MCF 10A (cell line): Measurements from ENCODE around the gene JPH3. TPM values are rescaled to one million over a fixed set of nuclear protein-coding genes. Genes with fewer than 3 reads are reported as not detected.

ENCODE experiments used
- BruUV-seq: library from RNA; stranded (reverse); fragments of 400-500 nt; replicated peaks from 2 replicates; lab custom pipeline; 2021; lab: Mats Ljungman, UMichigan
- CTCF ChIA-PET: fragments of 300-600 bp; sonication (Branson Sonifier 250); formaldehyde crosslinking; extraction: SDS; loops from one replicate; lab custom pipeline; 2021; ENCODE audit warnings: antibody characterized with exemption, inconsistent platforms; lab: Yijun Ruan, JAX
- POLR2A ChIA-PET: fragments of 300-600, 350-650 bp; sonication (Branson Sonifier 250); formaldehyde crosslinking; extraction: SDS; loops from one replicate; lab custom pipeline; 2020; ENCODE audit warnings: antibody characterized with exemption, inconsistent platforms; lab: Yijun Ruan, JAX
- DNase-seq: peaks from one replicate; pipeline ENCODE4 v3.0.0-alpha.2; 2018; ENCODE audit not compliant: unreplicated experiment
- H3K27ac Mint-ChIP-seq: one replicate; pipeline ENCODE4 v1.8.0; 2022; ENCODE audit warnings: mild to moderate bottlenecking, low read depth, mixed read lengths; ENCODE audit not compliant: unreplicated experiment
- H3K27me3 Mint-ChIP-seq: one replicate; pipeline ENCODE4 v1.8.0; 2022; ENCODE audit warnings: mixed read lengths; ENCODE audit not compliant: insufficient read depth, unreplicated experiment
- H3K36me3 Mint-ChIP-seq: one replicate; pipeline ENCODE4 v1.8.0; 2022; ENCODE audit warnings: mild to moderate bottlenecking, moderate library complexity, mixed read lengths; ENCODE audit not compliant: insufficient read depth, unreplicated experiment
- H3K4me1 Mint-ChIP-seq: one replicate; pipeline ENCODE4 v1.8.0; 2022; ENCODE audit warnings: mixed read lengths; ENCODE audit not compliant: insufficient read depth, unreplicated experiment
- H3K4me3 Mint-ChIP-seq: one replicate; pipeline ENCODE4 v1.8.0; 2022; ENCODE audit warnings: mild to moderate bottlenecking, moderate library complexity, mixed read lengths; ENCODE audit not compliant: unreplicated experiment
- H3K9me3 Mint-ChIP-seq: one replicate; pipeline ENCODE4 v1.8.0; 2022; ENCODE audit warnings: mixed read lengths; ENCODE audit not compliant: unreplicated experiment
- intact Hi-C: fragments of 100-400 bp; cut with micrococcal nuclease; formaldehyde crosslinking; loops from 2 replicates; pipeline ENCODE4 v1.14.1; 2022
- total RNA-seq: library from RNA; stranded (reverse); gene quantifications from 2 replicates; pipeline ENCODE4 v1.2.3, GENCODE V29; 2022
- TF ChIP-seq, protein P1 (sequence below): fragments of 200-600 bp; IDR thresholded peaks from one replicate; pipeline ENCODE4 v1.8.0; 2022; ENCODE audit warnings: antibody characterized with exemption, mild to moderate bottlenecking; ENCODE audit not compliant: unreplicated experiment

Gene JPH3
- total RNA-seq, 1 experiment from 2014 or later, result not detected

DNA sequence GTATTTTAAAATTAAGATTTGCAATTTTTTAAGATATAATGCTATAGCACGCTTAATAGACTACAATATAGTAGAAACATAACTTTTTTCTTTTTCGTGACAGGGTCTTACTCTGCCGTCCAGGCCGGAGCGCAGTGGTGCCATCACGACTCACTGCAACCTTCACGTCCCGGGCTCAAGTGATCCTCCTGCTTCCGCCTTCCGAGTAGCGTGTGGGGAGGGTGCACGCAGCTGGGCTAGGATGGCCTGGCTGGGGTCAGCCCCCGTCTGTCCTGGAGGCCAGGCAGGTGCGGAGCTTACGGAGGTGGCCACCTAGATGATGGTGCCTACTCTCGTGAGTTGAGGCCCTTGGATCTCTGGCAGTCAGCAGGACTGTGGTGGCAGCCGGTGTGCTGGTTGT lies 50.1 kb downstream of the JPH3 start:
- Mint-ChIP-seq H3K4me3 (no peak overlapping the region), H3K27me3 (peaks cover 55% of the 10 kb centered on the region), H3K4me1 (no peaks in the 10 kb centered on the region), H3K27ac (no peak overlapping the region), H3K9me3 (no peaks in the 10 kb centered on the region), H3K36me3 (no peaks in the 10 kb centered on the region)
- ChIA-PET CTCF (interaction anchor here (0.9 to 5.4 kb wide), 2 partner anchors 12 to 16 kb away, joined by 3 to 31 read pairs; no protein-coding TSS in a partner anchor), POLR2A (no interaction called here)
- BruUV-seq, result no TSS peak
- intact Hi-C loops, result no loop called here
- TF ChIP-seq, protein P1, sequence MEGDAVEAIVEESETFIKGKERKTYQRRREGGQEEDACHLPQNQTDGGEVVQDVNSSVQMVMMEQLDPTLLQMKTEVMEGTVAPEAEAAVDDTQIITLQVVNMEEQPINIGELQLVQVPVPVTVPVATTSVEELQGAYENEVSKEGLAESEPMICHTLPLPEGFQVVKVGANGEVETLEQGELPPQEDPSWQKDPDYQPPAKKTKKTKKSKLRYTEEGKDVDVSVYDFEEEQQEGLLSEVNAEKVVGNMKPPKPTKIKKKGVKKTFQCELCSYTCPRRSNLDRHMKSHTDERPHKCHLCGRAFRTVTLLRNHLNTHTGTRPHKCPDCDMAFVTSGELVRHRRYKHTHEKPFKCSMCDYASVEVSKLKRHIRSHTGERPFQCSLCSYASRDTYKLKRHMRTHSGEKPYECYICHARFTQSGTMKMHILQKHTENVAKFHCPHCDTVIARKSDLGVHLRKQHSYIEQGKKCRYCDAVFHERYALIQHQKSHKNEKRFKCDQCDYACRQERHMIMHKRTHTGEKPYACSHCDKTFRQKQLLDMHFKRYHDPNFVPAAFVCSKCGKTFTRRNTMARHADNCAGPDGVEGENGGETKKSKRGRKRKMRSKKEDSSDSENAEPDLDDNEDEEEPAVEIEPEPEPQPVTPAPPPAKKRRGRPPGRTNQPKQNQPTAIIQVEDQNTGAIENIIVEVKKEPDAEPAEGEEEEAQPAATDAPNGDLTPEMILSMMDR, result no peak
- no peak for DNase-seq

DNA sequence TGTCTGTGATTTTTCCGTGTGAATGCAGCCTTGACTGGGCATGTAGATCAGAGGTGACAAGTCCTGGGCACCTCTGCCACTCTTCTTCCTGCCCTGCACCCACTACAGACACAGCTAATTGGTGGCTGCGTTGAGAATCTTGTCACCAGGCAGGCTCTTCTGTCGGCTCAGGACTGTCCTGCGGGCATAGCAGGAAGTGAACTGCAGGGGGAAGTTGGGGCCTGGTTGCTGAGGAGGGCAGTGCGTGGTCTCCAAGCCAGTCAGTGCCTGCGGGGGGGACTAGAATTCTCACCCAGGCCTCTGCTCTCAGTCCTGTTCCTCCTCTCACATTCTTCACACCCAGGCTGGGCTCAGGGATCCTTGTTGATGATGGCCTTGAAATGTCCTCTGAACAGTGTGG lies 50.5 kb downstream of the JPH3 start:
- ChIA-PET CTCF (interaction anchor here (0.9 to 5.4 kb wide), 2 partner anchors 13 to 16 kb away, joined by 3 to 31 read pairs; no protein-coding TSS in a partner anchor), POLR2A (no interaction called here)
- H3K9me3 Mint-ChIP-seq, result no peaks in the 10 kb centered on the region
- peaks cover 52% of the 10 kb centered on the region for H3K27me3 Mint-ChIP-seq
- no peaks in the 10 kb centered on the region for H3K36me3 Mint-ChIP-seq
- TF ChIP-seq, protein P1, result no peak
- H3K4me3 Mint-ChIP-seq, result no peak overlapping the region
- H3K27ac Mint-ChIP-seq, result no peak overlapping the region
- DNase-seq, result no peak
- no peaks in the 10 kb centered on the region for H3K4me1 Mint-ChIP-seq
- intact Hi-C loops, result no loop called here
- BruUV-seq, result no TSS peak

DNA sequence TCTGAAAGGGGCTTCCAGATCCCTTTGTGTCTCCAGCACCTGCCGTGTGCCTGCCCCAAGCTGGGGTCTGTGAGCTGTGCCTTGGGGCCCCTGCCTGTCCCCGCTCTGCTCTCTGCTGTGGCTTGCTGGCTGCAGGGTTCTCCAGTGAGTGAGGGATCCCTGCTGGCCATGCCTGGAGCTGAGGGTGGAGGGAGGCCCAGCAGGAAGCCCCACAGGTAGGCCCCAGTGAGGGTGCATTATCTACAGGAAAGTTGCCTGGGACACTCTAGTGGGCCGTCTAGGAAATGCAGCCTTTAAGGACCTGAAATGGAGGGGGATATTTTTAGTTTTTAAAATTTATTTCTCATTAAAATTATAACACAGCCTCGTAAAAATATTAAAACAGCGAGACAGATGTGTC lies 50.9 kb downstream of the JPH3 start:
- ChIA-PET CTCF (no interaction called here), POLR2A (no interaction called here)
- TF ChIP-seq, protein P1, result peak; percentile 36
- H3K27me3 Mint-ChIP-seq, result peaks cover 52% of the 10 kb centered on the region
- H3K9me3 Mint-ChIP-seq, result no peaks in the 10 kb centered on the region
- BruUV-seq, result no TSS peak
- intact Hi-C loops, result no loop called here
- no peak for DNase-seq
- no peaks in the 10 kb centered on the region for H3K4me1 Mint-ChIP-seq
- H3K4me3 Mint-ChIP-seq, result no peak overlapping the region
- H3K36me3 Mint-ChIP-seq, result no peaks in the 10 kb centered on the region
- no peak overlapping the region for H3K27ac Mint-ChIP-seq

DNA sequence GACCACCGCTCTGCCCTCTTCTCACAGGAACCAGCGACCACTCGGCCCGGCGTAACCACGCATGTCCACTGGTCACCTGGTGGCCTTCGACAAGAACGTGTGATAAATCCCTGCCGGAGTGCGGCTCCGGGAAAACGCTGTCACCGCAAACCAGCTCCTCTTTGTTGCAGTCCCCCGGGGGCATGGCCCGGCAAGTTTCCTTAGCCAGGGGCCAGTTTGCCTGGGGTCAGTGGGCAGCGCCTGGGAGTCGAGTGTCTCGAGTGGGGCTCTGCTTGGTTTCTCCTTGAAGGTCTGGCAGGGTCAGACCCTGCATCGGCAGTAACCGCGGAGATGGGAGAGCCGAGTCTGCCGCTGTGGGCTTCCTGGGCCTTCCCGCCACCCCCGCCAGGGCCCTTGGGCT lies 52.5 kb downstream of the JPH3 start:
- Mint-ChIP-seq H3K4me3 (no peak overlapping the region), H3K4me1 (no peaks in the 10 kb centered on the region), H3K36me3 (no peaks in the 10 kb centered on the region), H3K27me3 (peaks cover 44% of the 10 kb centered on the region), H3K27ac (no peak overlapping the region), H3K9me3 (no peaks in the 10 kb centered on the region)
- TF ChIP-seq, protein P1, result no peak
- no peak for DNase-seq
- intact Hi-C loops, result no loop called here
- BruUV-seq, result no TSS peak
- ChIA-PET CTCF (interaction anchor here (1.3 to 1.7 kb wide), 3 partner anchors 12 to 238 kb away, joined by 4 to 7 read pairs (median 6); no protein-coding TSS in a partner anchor), POLR2A (interaction anchor here (0.5 kb wide), 1 partner anchor 102 kb away, joined by 3 read pairs; no protein-coding TSS in a partner anchor)
